Adrenal gland (tissue), 12 donors: ENCODE results near the gene CXXC1. TPM values are rescaled to one million over a fixed set of nuclear protein-coding genes. Genes with fewer than 3 reads are reported as not detected.
A peak's percentile ranks its signal among the peaks of the same experiment; 100 is the strongest.
"Not testable (repeated sequence)": the region's sequence is repeated elsewhere in the genome, so short reads cannot be mapped to it uniquely, and the experiment has no call there.

Source experiments
- DNase-seq, 7 donors: peaks; one replicate each; pipeline ENCODE4 v3.0.0-alpha.2; 2019 to 2020
- H3K27ac ChIP-seq, 5 donors: fragments of 200-600 bp; sonication (generic) in 4 of 5; 1 replicate in 3 of 5; 2 replicates in 2 of 5; pipeline versions ENCODE4 v1.5.1 to v1.8.0; 2016 to 2020; ENCODE audit warnings: mild to moderate bottlenecking in 1 of 5
- H3K27me3 ChIP-seq: fragments of 200-600 bp; 2 replicates; pipeline ENCODE4 v1.8.0; 2021
- H3K36me3 ChIP-seq, 2 donors: fragments of 200-600 bp; replicated peaks in 1 of 2; 1 replicate in 1 of 2; 2 replicates in 1 of 2; pipeline versions ENCODE4 v1.5.1 to v1.8.0; 2018 to 2022
- H3K4me1 ChIP-seq, 2 donors: fragments of 200-600 bp; replicated peaks in 1 of 2; 1 replicate in 1 of 2; 2 replicates in 1 of 2; pipeline versions ENCODE4 v1.5.1 to v1.8.0; 2018 to 2021
- H3K4me3 ChIP-seq, 4 donors: fragments of 200-600 bp; sonication (generic) in 3 of 4; one replicate each; pipeline ENCODE4 v1.5.1; 2016 to 2018
- H3K9me3 ChIP-seq, 3 donors: fragments of 200-600 bp; sonication (generic) in 1 of 3; replicated peaks in 1 of 3; 1 replicate in 2 of 3; 2 replicates in 1 of 3; pipeline versions ENCODE4 v1.5.1 to v1.8.0; 2016 to 2021
- POLR2A ChIP-seq, 2 donors: fragments of 450-650 bp; IDR thresholded peaks; one replicate each; pipeline ENCODE4 v1.6.1; 2017; ENCODE audit warnings: antibody characterized with exemption in 2 of 2, mild to moderate bottlenecking in 2 of 2, moderate library complexity in 1 of 2
- WGBS, 4 donors: extraction: QIAGEN DNeasy Blood & Tissue Kit in 2 of 4; methylation state at CpG; one replicate each; pipeline versions ENCODE4 v1.1.5 to v1.1.7; 2013 to 2017; 5-methylcytosine and 5-hydroxymethylcytosine counted together
- intact Hi-C, 2 donors: fragments of 100-400 bp; cut with DNase I; formaldehyde crosslinking; loops; one replicate each; pipeline versions ENCODE4 v1.14.1 to v1.15.0; 2022 to 2023
- polyA plus RNA-seq, 3 donors: library from polyadenylated mRNA; stranded (reverse); fragments of 200-250 nt in 2 of 3; fragments of 350-450 nt in 1 of 3; fragmentation: Illumina TruSeq in 1 of 3; extraction: RNeasy Lipid Tissue Mini Kit (QIAGEN cat#74804) in 1 of 3; gene quantifications; one replicate each; pipeline ENCODE4 v1.2.3, GENCODE V29; 2013 to 2014
- total RNA-seq, 9 donors: library from RNA; depleted of rRNA in 4 of 9; stranded (reverse); fragments of >200 nt in 4 of 9; fragments of 120-200 nt in 1 of 9; fragmentation: NEBNext Ultra II Directional in 1 of 9; extraction: Animal tissue kit (Norgen Biotek cat#: 25700) in 1 of 9; gene quantifications; one replicate each; pipeline versions ENCODE4 v1.1.0 to v1.2.4, GENCODE V29; 2013 to 2023
- TF ChIP-seq, protein P1 (sequence below), 6 experiments: fragments of 450-650 bp in 4 of 6; fragments of 200-600 bp in 2 of 6; sonication (generic) in 1 of 6; IDR thresholded peaks; 1 replicate in 5 of 6; 2 replicates in 1 of 6; pipeline versions ENCODE4 v1.5.1 to v1.8.0; 2016 to 2021; ENCODE audit warnings: antibody characterized with exemption in 6 of 6, mild to moderate bottlenecking in 2 of 6, moderate library complexity in 1 of 6
- donor health status: healthy with polysubstance abuse.
- donor health status: Bipolar disorder and iron deficiency.
- donor health status: DM: yes; HTN: yes; CAD: no.
- donor health status: DM: no; HTN: no; CAD: no.
- donor health status: DM: no; HTN: no; CAD: no.
- donor health status: DM: yes; HTN: yes; CAD: no.

CXXC1 gene
- total and polyA plus RNA-seq, 12 donors, result 25.2 to 295 (median 66.2) TPM

- intact Hi-C loops, result loop anchor here in 1 of 2 donors (10.0 kb wide), 1 partner anchor 55 kb away; no protein-coding TSS in a partner anchor
- Histone ChIP-seq H3K4me1 (peaks cover 3 to 9% of the 10 kb centered on the region in 2 donors), H3K27ac (no peak overlapping the region), H3K36me3 (no peaks in the 10 kb centered on the region), H3K9me3 (no peaks in the 10 kb centered on the region), H3K27me3 (peaks cover 5% of the 10 kb centered on the region), H3K4me3 (no peak overlapping the region)
- WGBS, 4 donors, result 79 to 85% (median 81%) methylated on average over 10 of the region's 10 CpGs
- no peak for TF ChIP-seq POLR2A (IDR thresholded peaks at IDR 0.05)
- TF ChIP-seq, protein P1, sequence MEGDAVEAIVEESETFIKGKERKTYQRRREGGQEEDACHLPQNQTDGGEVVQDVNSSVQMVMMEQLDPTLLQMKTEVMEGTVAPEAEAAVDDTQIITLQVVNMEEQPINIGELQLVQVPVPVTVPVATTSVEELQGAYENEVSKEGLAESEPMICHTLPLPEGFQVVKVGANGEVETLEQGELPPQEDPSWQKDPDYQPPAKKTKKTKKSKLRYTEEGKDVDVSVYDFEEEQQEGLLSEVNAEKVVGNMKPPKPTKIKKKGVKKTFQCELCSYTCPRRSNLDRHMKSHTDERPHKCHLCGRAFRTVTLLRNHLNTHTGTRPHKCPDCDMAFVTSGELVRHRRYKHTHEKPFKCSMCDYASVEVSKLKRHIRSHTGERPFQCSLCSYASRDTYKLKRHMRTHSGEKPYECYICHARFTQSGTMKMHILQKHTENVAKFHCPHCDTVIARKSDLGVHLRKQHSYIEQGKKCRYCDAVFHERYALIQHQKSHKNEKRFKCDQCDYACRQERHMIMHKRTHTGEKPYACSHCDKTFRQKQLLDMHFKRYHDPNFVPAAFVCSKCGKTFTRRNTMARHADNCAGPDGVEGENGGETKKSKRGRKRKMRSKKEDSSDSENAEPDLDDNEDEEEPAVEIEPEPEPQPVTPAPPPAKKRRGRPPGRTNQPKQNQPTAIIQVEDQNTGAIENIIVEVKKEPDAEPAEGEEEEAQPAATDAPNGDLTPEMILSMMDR (IDR thresholded peaks at IDR 0.05), result no peak
- no peak for DNase-seq
Measured at GRCh38 chr18:50310080-50310479, 22.6 kb upstream of the CXXC1 start.

DNA sequence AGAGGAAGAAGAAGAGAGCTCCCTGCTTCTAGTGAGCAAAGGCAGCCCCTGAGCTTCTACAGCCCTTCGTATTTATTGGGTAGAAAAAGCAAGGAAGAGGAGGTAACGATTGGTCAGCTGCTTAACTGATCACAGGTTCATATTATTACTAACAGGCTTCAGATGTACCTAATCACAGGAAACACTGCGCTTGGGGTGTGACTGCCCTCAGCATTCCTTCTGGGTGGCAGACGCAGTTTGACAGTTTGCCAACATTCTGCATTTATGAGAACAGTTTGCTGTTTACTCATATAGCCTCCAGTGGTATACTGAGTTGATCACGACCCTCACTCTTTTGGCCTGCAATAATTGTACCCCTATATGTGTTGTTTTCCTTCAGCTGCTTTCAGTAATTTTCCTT is 21.4 kb upstream of the CXXC1 start:
- intact Hi-C loops, H3K9me3 ChIP-seq, H3K4me3 ChIP-seq, H3K4me1 ChIP-seq, DNase-seq, H3K27ac ChIP-seq, H3K27me3 ChIP-seq, H3K36me3 ChIP-seq: not testable (repeated sequence)
- 72 to 81% (median 77%) methylated on average over 5 of the region's 5 CpGs for WGBS, 4 donors

GRCh38 chr18:50307738-50308470 is 20.4 kb upstream of the CXXC1 start:
- 4 to 10% (median 5%) methylated on average over 18 to 26 of the region's 26 CpGs for WGBS, 4 donors
- Histone ChIP-seq H3K4me1 (peaks cover 3 to 9% of the 10 kb centered on the region in 2 donors), H3K9me3 (no peaks in the 10 kb centered on the region), H3K36me3 (no peaks in the 10 kb centered on the region), H3K27me3 (peaks cover 9% of the 10 kb centered on the region), H3K4me3 (peak overlapping the region in 3 of 4 donors; percentile 3 to 70 (median 11)), H3K27ac (peak overlapping the region in 4 of 5 donors; percentile 11 to 88 (median 40))
- TF ChIP-seq, protein P1 (IDR thresholded peaks at IDR 0.05), result no peak
- TF ChIP-seq POLR2A (IDR thresholded peaks at IDR 0.05), result peak in 1 of 2 donors; percentile 42
- DNase-seq, result peak; percentile 91 to 98 (median 96)
- intact Hi-C loops, result no loop called here

DNA sequence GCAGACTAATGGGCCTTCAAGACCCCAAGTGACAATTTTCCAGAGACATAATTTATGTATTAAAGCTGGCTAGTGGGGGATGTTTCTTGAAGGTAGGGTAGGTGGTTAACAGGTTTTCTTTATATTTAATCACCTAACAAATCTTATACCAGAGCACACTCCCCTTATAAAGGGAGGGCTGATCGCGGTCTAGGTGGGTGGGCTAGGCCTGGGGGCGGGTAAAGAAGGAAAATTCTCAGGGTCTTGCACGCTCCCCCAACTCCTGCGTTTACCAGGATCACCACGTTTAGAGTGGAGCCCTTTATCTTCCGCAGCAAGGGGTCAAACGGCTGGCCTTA is 19.9 kb upstream of the CXXC1 start:
- no peaks in the 10 kb centered on the region for H3K36me3 ChIP-seq
- peaks cover 9% of the 10 kb centered on the region for H3K27me3 ChIP-seq
- H3K27ac ChIP-seq, result peak overlapping the region in 1 of 5 donors; percentile 88
- 0 to 9% (median 4%) methylated on average over 5 to 8 of the region's 8 CpGs for WGBS, 4 donors
- intact Hi-C loops, result no loop called here
- peaks cover 3 to 9% of the 10 kb centered on the region in 2 donors for H3K4me1 ChIP-seq
- no peak for DNase-seq
- no peaks in the 10 kb centered on the region for H3K9me3 ChIP-seq
- peak overlapping the region in 3 of 4 donors; percentile 3 to 70 (median 11) for H3K4me3 ChIP-seq
- TF ChIP-seq, protein P1 (IDR thresholded peaks at IDR 0.05), result no peak
- no peak for TF ChIP-seq POLR2A (IDR thresholded peaks at IDR 0.05)

- intact Hi-C loops, result no loop called here
- Histone ChIP-seq H3K27ac (no peak overlapping the region), H3K4me1 (peaks cover 3 to 9% of the 10 kb centered on the region in 2 donors), H3K36me3 (no peaks in the 10 kb centered on the region), H3K27me3 (peaks cover 11% of the 10 kb centered on the region), H3K4me3 (peak overlapping the region in 1 of 4 donors; percentile 70), H3K9me3 (no peaks in the 10 kb centered on the region)
- 65 to 75% (median 71%) methylated on average over 8 of the region's 8 CpGs for WGBS, 4 donors
- no peak for DNase-seq
- TF ChIP-seq, protein P1 (IDR thresholded peaks at IDR 0.05), result no peak
- TF ChIP-seq POLR2A (IDR thresholded peaks at IDR 0.05), result no peak
Measured at GRCh38 chr18:50306944-50307343, 19.5 kb upstream of the CXXC1 start.
